Endometrial microvascular endothelial cells (primary cell): Measurements from ENCODE around the gene MACROH2A2. TPM values are rescaled to one million over a fixed set of nuclear protein-coding genes. Genes with fewer than 3 reads are reported as not detected.
"Not testable (repeated sequence)": the region's sequence is repeated elsewhere in the genome, so short reads cannot be mapped to it uniquely, and the experiment has no call there.

ENCODE experiments used
- in situ Hi-C: cut with HindIII; loops from 2 replicates; pipeline ENCODE4 v1.10.0; 2017; ENCODE audit warnings: low sequenced_read_pairs, low pct_unique_long_range_greater_than_20kb; ENCODE audit errors: inconsistent ontology term
- total RNA-seq: library from RNA; depleted of rRNA; stranded (reverse); fragments of >200 nt; gene quantifications from one replicate; pipeline ENCODE4 v1.2.3, GENCODE V29; 2015; ENCODE audit errors: inconsistent ontology term

Gene MACROH2A2
- total RNA-seq, 1 donor from 2014 or later, result 1.1 TPM

GRCh38 chr10:70094250-70094649 lies 41.6 kb downstream of the MACROH2A2 start:
- in situ Hi-C loops, result no loop called here

DNA sequence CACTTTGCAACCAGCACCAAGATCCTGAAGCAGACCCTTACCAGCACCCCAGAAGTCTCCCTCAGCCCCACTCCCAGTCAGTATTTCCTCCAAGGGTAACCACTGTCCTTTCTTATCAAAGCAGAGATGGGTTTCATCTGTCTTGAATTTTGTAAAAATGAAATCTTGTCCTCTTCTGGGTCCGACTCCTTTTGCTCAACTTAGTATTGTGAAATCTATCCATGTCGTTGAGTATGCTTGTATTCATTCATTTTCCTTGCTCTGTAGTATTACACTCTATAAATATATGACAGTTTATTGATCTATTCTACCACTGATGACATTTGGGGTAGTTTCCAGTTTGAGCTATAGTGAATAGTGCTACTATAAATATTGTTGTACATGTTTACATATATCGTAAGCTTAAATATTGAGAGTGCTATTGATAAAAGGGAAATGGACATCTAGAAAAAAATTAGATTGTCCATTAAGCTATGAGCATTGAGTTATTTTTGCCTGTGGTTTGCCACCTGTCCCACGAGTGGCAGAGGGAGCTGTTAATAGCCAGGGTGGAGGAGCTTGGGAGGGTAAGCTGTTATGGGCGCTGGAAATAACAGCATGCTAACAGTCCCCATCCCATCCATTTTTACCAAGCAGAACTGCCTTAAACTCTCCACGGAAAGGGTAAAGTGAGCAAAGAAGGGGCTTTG lies 43.5 kb downstream of the MACROH2A2 start:
- in situ Hi-C loops, result no loop called here

GRCh38 chr10:70096705-70097420 lies 44.2 kb downstream of the MACROH2A2 start:
- in situ Hi-C loops, result no loop called here

- in situ Hi-C loops, result no loop called here
Measured at GRCh38 chr10:70097459-70097858, 44.8 kb downstream of the MACROH2A2 start.

- in situ Hi-C loops, result no loop called here
Measured at GRCh38 chr10:70098271-70098670, 45.6 kb downstream of the MACROH2A2 start.

GRCh38 chr10:70101068-70101562 lies 48.5 kb downstream of the MACROH2A2 start:
- in situ Hi-C loops, result not testable (repeated sequence)

- in situ Hi-C loops, result no loop called here
Measured at GRCh38 chr10:70101668-70102067, 49.0 kb downstream of the MACROH2A2 start.

DNA sequence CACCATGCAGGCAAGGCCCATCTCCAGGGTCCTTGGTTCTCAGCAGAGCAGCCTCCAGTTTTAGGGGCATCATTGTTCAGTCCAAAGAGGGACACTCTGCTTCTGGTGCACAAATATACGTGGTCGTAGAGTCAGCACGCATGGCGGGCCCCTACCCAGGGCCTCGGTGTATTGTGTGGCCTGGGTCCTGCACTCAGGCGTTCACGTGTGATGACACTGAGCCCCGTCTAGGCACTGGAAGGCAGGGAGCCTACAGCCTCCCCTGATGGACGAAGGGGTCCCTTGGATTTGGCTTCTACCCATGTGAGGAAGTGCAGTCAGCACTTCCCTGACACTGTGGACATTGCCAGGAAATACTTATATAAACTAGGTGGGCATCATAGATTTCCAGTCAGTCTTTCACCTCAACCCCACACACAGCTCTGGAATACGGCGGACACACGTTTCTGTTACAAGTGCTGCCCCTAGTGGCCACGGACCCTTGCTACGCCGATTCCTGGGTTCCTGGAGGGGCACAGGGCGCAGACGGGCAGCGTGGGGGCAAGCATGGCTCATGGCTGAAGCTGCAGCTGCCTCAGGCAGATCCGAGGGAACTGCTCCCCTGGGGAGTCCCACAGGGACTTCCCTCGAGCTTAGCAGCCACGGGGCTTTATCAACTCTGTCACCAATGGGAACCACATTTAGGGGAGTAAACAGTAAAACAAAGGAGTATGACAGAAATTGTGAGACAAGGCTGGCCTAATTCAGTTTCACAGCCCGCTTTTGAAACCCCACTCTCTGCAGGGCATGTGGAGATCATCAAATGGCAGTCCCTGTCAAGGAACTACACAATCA lies 54.5 kb downstream of the MACROH2A2 start:
- in situ Hi-C loops, result no loop called here

GRCh38 chr10:70109064-70109729 lies 56.6 kb downstream of the MACROH2A2 start:
- in situ Hi-C loops, result no loop called here

- in situ Hi-C loops, result no loop called here
Measured at GRCh38 chr10:70111496-70111895, 58.9 kb downstream of the MACROH2A2 start.

DNA sequence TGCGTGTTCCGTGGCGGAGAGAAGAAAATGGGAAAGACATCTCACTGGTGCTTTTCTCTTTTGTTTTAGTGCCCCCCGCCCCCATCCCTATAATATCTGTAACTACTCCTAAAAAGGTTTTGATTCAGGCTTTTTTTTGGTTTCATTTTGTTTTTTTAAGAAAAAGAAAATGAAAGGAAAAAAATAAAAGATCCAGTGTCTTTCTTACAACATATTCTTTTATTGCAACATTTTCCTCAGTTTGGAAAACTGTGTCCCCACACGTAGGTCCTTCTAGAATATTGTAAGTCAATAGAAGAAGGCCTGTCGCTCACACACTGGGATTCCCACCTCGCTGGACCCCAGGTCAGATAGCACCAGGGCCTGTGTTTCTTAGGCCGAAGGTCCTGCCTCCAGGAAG lies 59.4 kb downstream of the MACROH2A2 start:
- in situ Hi-C loops, result no loop called here

GRCh38 chr10:70114902-70115301 lies 62.3 kb downstream of the MACROH2A2 start:
- in situ Hi-C loops, result no loop called here

DNA sequence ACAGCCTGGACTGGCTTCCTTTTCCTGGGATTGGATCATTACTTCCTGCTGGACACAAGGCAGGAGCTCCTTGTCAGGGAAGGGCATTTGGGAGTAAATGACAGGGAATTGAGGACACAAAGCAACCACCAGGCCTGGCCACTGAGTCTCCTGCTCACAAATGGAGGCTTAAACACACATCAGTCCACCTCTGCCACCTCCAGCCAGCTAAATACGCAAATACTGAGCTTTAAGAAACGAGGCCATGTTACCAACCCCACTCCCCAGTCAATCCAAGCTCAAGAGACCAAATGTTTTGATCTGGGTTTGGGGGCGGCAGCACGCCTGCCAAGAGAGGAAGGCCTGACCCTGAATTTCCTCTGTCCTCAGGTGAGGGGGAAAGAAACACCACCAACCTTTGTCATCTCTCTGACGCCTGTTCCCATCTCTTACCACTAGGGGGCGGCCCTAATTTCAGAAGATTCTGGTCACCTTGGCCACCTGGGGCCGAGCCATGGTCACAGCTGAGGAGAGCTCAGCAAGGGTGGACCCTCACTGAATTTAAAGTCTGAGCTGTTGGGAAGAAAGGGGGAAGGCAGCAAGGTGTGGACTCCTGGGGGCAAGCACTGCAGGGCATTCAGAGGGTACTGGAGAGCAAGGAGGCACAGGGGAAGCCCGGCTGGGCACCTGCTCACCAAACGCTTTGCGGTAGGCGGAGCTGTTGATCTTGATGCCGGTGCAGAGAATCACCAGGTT lies 63.5 kb downstream of the MACROH2A2 start:
- in situ Hi-C loops, result no loop called here

GRCh38 chr10:70117646-70118045 lies 65.0 kb downstream of the MACROH2A2 start:
- in situ Hi-C loops, result no loop called here

DNA sequence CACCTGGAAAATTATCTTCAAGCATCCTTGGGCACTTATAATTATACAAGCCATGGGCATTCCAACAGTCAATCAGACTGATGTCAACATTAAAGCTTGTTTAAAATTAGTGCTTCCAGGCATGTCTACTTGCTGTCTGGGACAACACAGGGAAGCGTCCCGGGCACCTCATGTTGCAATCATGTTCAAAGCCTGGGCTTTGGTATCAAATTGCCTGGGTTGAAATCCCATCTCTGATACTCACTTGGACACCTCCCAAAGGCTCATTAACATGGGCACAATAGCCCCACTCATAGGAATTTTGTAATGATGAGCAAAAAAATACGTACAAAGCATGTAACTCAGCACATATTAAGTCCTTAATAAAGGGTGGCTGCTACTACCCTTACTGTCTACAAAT lies 65.5 kb downstream of the MACROH2A2 start:
- in situ Hi-C loops, result no loop called here

- in situ Hi-C loops, result no loop called here
Measured at GRCh38 chr10:70119197-70119596, 66.6 kb downstream of the MACROH2A2 start.

GRCh38 chr10:70119623-70120022 lies 67.0 kb downstream of the MACROH2A2 start:
- in situ Hi-C loops, result no loop called here

GRCh38 chr10:70120417-70120816 lies 67.8 kb downstream of the MACROH2A2 start:
- in situ Hi-C loops, result no loop called here
